Neural cell (in vitro differentiated cells): ENCODE results near the gene ZRANB1. TPM values are rescaled to one million over a fixed set of nuclear protein-coding genes. Genes with fewer than 3 reads are reported as not detected.

ENCODE experiments used
- H2AFZ ChIP-seq: fragments of 200-600, 300-800 bp; sonication (generic), shearing (Covaris generic); 2 replicates; pipeline ENCODE4 v1.6.0; 2014; ENCODE audit warnings: low read depth, mild to moderate bottlenecking, antibody characterized with exemption, low read length, moderate library complexity
- H3F3A ChIP-seq: fragments of 200-600 bp; shearing (Covaris generic); 2 replicates; pipeline ENCODE4 v1.6.1; 2016; ENCODE audit warnings: mild to moderate bottlenecking, moderate library complexity, mixed read lengths, antibody characterized with exemption, low read length; ENCODE audit not compliant: insufficient read depth, poor library complexity, severe bottlenecking
- H3K27ac ChIP-seq: fragments of 200-600, 300-800 bp; sonication (generic), shearing (Covaris generic); 2 replicates; pipeline ENCODE4 v1.5.1; 2014; ENCODE audit warnings: mild to moderate bottlenecking, low read length, moderate library complexity
- H3K27me3 ChIP-seq: fragments of 300-800, 200-600 bp; sonication (generic), shearing (Covaris generic); 2 replicates; pipeline ENCODE4 v1.6.0; 2014; ENCODE audit warnings: mild to moderate bottlenecking, low read depth, low read length, moderate library complexity; ENCODE audit not compliant: insufficient read depth
- H3K36me3 ChIP-seq: fragments of 300-800, 200-600 bp; sonication (generic), shearing (Covaris generic); 2 replicates; pipeline ENCODE4 v1.5.1; 2014; ENCODE audit warnings: mild to moderate bottlenecking, antibody characterized with exemption, low read length, moderate library complexity; ENCODE audit not compliant: insufficient read depth
- H3K4me2 ChIP-seq: fragments of 300-800, 200-600 bp; sonication (generic), shearing (Covaris generic); 2 replicates; pipeline ENCODE4 v1.6.0; 2014; ENCODE audit warnings: mild to moderate bottlenecking, low read length
- H3K4me3 ChIP-seq: fragments of 300-800, 200-600 bp; sonication (generic), shearing (Covaris generic); 2 replicates; pipeline ENCODE4 v1.5.1; 2014; ENCODE audit warnings: mild to moderate bottlenecking, low read length, moderate library complexity
- H3K79me2 ChIP-seq: fragments of 200-600 bp; shearing (Covaris generic); replicated peaks from 2 replicates; pipeline ENCODE4 v1.6.0; 2014; ENCODE audit warnings: mild to moderate bottlenecking, low read length, moderate library complexity; ENCODE audit not compliant: insufficient read depth
- H3K9ac ChIP-seq: fragments of 300-800, 200-600 bp; sonication (generic), shearing (Covaris generic); 2 replicates; pipeline ENCODE4 v1.6.1; 2016; ENCODE audit warnings: mild to moderate bottlenecking, low read length, mixed read lengths
- H3K9me2 ChIP-seq: fragments of 200-600 bp; shearing (Covaris generic); 2 replicates; pipeline ENCODE4 v1.6.1; 2016; ENCODE audit warnings: mild to moderate bottlenecking, low read length, mixed read lengths; ENCODE audit not compliant: insufficient read depth
- H3K9me3 ChIP-seq: fragments of 200-600, 300-800 bp; sonication (generic), shearing (Covaris generic); 2 replicates; pipeline ENCODE4 v1.6.1; 2016; ENCODE audit warnings: mild to moderate bottlenecking, mixed run types, low read length, moderate library complexity, mixed read lengths
- H4K20me1 ChIP-seq: fragments of 200-600 bp; shearing (Covaris generic); 2 replicates; pipeline ENCODE4 v1.6.1; 2016; ENCODE audit warnings: mild to moderate bottlenecking, mixed run types; ENCODE audit not compliant: insufficient read depth
- EP300 ChIP-seq: fragments of 450-650 bp; conservative IDR thresholded peaks from 2 replicates; pipeline ENCODE4 v1.6.1; 2014; ENCODE audit warnings: antibody characterized with exemption, mild to moderate bottlenecking, moderate library complexity; ENCODE audit not compliant: poor library complexity, severe bottlenecking
- EZH2 ChIP-seq: fragments of 200-600, 300-800 bp; shearing (Covaris generic), sonication (generic); IDR thresholded peaks from 2 replicates; pipeline ENCODE4 v1.6.1; 2014; ENCODE audit warnings: antibody characterized with exemption, low read length, borderline replicate concordance, mild to moderate bottlenecking; ENCODE audit not compliant: insufficient read depth, poor library complexity, severe bottlenecking
- MXI1 ChIP-seq: fragments of 450-650 bp; conservative IDR thresholded peaks from 2 replicates; pipeline ENCODE4 v1.6.1; 2014; ENCODE audit warnings: antibody characterized with exemption, mild to moderate bottlenecking; ENCODE audit not compliant: poor library complexity, severe bottlenecking
- POLR2AphosphoS5 ChIP-seq: IDR thresholded peaks from 2 replicates; pipeline ENCODE4 v1.6.1; 2012
- RAD21 ChIP-seq: fragments of 450-650 bp; conservative IDR thresholded peaks from 2 replicates; pipeline ENCODE4 v1.6.1; 2014; ENCODE audit warnings: antibody characterized with exemption, mild to moderate bottlenecking, moderate library complexity
- SMC3 ChIP-seq: fragments of 450-650 bp; conservative IDR thresholded peaks from 2 replicates; pipeline ENCODE4 v1.6.1; 2014; ENCODE audit warnings: antibody characterized with exemption, mild to moderate bottlenecking, moderate library complexity; ENCODE audit not compliant: poor library complexity
- TAF1 ChIP-seq: IDR thresholded peaks from 2 replicates; pipeline ENCODE4 v1.6.1; 2012; ENCODE audit warnings: low read depth
- polyA plus RNA-seq: library from polyadenylated mRNA; depleted of rRNA; stranded (reverse); fragments of >200 nt; gene quantifications from 2 replicates; pipeline ENCODE4 v1.2.3, GENCODE V29; 2014
- TF ChIP-seq, protein P1 (sequence below): fragments of 450-650 bp; IDR thresholded peaks from 2 replicates; pipeline ENCODE4 v1.5.1; 2014; ENCODE audit warnings: antibody characterized with exemption, mild to moderate bottlenecking, moderate library complexity; ENCODE audit not compliant: poor library complexity, severe bottlenecking
- TF ChIP-seq, protein P2 (sequence below): IDR thresholded peaks from 2 replicates; pipeline ENCODE4 v1.6.1; 2012; ENCODE audit warnings: borderline replicate concordance

The ZRANB1 gene
- polyA plus RNA-seq, 1 donor from 2014 or later: 47.7 TPM

DNA sequence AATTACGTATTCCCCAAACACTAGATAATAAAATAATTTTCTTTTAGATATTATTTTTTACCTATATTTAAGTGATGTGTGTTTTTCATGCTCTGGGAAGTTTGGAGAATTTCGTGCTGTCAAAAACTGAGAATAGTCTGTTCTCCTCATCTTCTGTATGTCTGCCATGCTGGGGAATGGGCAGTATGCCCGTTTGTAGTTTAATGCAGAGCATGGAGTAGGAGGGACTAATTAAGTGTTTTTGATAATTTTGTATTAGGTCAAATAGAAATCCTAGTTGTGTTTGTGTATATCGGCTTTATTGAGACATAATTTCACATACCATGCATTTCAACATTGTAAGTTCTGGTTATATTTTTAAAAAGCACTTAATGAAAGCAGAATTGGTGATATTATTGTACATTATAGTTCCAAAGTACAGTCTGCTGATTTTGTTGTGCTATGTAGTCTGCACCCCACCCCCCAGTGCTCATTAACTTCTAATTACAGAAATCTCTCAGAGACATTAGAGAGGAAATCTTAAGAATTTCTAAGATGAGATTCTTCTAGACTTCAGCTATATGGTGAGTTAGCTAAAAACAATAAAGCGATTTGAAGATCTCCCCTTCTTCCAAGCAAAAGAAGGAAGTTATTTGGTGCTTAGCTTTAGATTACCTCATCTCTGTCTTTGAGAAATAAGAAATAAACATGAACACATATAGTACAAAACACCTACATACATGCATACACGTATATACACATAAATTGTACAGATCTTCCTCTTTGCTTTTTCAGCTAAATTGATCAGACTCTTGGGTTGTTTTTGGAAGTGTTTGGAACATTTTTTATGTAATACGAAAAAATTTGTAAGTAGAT lies 22.2 kb downstream of the ZRANB1 start:
- no peaks in the 10 kb centered on the region for H4K20me1 ChIP-seq
- TF ChIP-seq SMC3: no peak
- TF ChIP-seq MXI1: no peak
- no peak for TF ChIP-seq EP300
- TF ChIP-seq RAD21: no peak
- TF ChIP-seq, protein P1, sequence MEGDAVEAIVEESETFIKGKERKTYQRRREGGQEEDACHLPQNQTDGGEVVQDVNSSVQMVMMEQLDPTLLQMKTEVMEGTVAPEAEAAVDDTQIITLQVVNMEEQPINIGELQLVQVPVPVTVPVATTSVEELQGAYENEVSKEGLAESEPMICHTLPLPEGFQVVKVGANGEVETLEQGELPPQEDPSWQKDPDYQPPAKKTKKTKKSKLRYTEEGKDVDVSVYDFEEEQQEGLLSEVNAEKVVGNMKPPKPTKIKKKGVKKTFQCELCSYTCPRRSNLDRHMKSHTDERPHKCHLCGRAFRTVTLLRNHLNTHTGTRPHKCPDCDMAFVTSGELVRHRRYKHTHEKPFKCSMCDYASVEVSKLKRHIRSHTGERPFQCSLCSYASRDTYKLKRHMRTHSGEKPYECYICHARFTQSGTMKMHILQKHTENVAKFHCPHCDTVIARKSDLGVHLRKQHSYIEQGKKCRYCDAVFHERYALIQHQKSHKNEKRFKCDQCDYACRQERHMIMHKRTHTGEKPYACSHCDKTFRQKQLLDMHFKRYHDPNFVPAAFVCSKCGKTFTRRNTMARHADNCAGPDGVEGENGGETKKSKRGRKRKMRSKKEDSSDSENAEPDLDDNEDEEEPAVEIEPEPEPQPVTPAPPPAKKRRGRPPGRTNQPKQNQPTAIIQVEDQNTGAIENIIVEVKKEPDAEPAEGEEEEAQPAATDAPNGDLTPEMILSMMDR: no peak
- no peak for TF ChIP-seq POLR2AphosphoS5
- no peak for TF ChIP-seq EZH2
- TF ChIP-seq, protein P2, sequence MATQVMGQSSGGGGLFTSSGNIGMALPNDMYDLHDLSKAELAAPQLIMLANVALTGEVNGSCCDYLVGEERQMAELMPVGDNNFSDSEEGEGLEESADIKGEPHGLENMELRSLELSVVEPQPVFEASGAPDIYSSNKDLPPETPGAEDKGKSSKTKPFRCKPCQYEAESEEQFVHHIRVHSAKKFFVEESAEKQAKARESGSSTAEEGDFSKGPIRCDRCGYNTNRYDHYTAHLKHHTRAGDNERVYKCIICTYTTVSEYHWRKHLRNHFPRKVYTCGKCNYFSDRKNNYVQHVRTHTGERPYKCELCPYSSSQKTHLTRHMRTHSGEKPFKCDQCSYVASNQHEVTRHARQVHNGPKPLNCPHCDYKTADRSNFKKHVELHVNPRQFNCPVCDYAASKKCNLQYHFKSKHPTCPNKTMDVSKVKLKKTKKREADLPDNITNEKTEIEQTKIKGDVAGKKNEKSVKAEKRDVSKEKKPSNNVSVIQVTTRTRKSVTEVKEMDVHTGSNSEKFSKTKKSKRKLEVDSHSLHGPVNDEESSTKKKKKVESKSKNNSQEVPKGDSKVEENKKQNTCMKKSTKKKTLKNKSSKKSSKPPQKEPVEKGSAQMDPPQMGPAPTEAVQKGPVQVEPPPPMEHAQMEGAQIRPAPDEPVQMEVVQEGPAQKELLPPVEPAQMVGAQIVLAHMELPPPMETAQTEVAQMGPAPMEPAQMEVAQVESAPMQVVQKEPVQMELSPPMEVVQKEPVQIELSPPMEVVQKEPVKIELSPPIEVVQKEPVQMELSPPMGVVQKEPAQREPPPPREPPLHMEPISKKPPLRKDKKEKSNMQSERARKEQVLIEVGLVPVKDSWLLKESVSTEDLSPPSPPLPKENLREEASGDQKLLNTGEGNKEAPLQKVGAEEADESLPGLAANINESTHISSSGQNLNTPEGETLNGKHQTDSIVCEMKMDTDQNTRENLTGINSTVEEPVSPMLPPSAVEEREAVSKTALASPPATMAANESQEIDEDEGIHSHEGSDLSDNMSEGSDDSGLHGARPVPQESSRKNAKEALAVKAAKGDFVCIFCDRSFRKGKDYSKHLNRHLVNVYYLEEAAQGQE: no peak
- no peak for TF ChIP-seq TAF1
- H3K4me2 ChIP-seq: no peak overlapping the region
- H3K4me3 ChIP-seq: no peak overlapping the region
- peaks cover 48% of the 10 kb centered on the region for H3K79me2 ChIP-seq
- H2AFZ ChIP-seq: no peak overlapping the region
- no peaks in the 10 kb centered on the region for H3K9me3 ChIP-seq
- H3K9me2 ChIP-seq: no peaks in the 10 kb centered on the region
- H3K27me3 ChIP-seq: no peaks in the 10 kb centered on the region
- no peaks in the 10 kb centered on the region for H3F3A ChIP-seq
- H3K36me3 ChIP-seq: no peaks in the 10 kb centered on the region
- H3K27ac ChIP-seq: no peak overlapping the region
- no peak overlapping the region for H3K9ac ChIP-seq

DNA sequence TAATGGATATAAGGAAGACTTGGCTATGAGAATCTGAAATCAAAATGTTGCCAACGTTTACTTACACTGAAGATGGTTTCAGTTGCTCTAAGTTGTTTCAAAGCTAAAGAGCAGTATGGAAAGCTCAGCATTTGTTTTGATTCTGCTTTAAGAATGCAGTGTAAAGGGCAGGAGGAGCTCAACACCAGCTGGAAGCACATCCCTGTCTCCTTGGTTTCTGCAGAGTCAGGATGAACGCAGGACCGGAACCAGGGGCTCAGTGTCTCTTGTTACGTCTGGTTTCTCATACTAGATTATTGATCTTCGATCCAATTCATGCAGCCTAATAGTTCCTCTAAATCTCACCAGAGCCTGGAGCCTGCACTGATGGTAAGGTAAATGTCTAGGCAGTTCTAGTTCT lies 24.1 kb downstream of the ZRANB1 start:
- Histone ChIP-seq H3F3A (no peaks in the 10 kb centered on the region), H4K20me1 (no peaks in the 10 kb centered on the region), H3K36me3 (no peaks in the 10 kb centered on the region), H3K4me2 (no peak overlapping the region), H3K9me3 (no peaks in the 10 kb centered on the region), H3K27ac (no peak overlapping the region), H2AFZ (no peak overlapping the region), H3K79me2 (peaks cover 34% of the 10 kb centered on the region), H3K27me3 (no peaks in the 10 kb centered on the region), H3K4me3 (no peak overlapping the region), H3K9me2 (no peaks in the 10 kb centered on the region), H3K9ac (no peak overlapping the region)
- TF ChIP-seq TAF1 (no peak), POLR2AphosphoS5 (no peak), RAD21 (no peak), SMC3 (no peak), EZH2 (no peak), MXI1 (no peak), EP300 (no peak)
- TF ChIP-seq, protein P1: no peak
- TF ChIP-seq, protein P2: no peak
